Activated CD4-positive, alpha-beta T cell treated with anti-CD3 and anti-CD28 coated beads for 24 hours (primary cell): ENCODE results near the gene ELK1.

Source experiments
- DNase-seq, 2 donors: peaks; one replicate each; pipeline ENCODE4 v3.0.0-alpha.2; 2020; ENCODE audit warnings: low read depth in 2 of 2

Gene ELK1

DNA sequence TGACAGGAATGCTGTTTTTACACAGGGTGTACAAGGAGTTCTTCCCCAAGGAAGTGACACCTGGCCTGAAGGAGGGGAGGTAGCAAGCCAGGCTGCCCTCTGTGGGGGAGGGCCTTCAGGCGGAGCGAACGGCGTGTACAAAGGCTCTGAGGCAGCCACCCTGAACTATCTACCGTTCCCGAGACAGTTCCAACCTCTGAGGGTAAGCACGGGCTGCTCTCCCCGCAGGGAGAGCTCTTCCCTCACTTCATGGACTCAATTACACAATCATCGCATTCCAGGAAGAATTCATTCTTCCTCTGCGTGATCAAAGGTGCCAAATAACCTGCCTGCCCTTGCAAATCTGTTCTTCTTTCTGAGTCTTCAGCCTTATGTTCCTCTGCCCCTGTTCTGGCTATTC, 4.8 kb downstream of the ELK1 start:
- no peak for DNase-seq

DNA sequence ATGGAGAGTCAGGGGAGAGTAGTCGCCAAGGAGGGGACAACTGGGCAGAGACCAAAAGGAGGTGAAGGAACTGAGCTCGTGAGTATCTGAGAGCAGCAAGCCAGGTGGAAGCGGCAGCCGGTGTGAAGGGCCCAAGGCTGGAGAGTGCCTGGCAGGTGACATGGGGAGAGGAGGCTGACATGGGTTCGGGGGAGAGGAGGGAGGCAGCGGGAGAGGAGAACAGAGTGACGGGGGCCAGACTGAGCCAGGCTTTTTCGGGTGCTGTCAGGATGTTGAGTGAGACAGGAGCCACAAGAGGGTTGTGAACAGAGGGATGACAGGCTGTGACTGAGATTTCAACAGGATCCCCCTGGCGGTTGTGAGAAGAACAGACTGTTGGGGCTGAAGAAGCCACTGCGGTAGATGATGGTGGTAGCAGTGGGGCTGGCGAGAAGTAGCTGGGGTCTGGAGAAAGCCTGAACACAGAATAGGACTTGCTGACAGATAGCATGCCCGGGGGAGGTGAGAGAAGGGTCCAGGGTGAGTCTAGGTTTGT, 5.7 kb downstream of the ELK1 start:
- DNase-seq, result no peak

DNA sequence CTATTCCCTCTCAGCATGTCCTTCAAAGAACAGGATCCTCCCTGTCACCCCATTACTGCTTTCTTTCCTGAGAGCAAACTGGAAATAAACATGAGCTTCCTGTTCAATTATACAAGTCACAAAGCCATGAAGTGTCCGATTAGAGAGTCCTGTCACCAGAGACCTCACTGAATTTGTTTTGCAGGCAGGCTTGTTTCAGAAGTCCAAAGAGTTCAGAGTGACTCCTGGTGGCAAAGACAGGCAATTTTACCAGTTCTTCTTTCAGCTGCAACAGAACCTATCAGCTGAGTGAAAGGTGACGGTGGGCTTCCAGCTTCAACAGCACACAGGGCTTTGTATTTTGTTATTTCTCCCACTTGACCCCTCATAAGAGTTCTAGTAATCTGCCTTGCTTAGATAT, 6.4 kb downstream of the ELK1 start:
- DNase-seq, result no peak

DNA sequence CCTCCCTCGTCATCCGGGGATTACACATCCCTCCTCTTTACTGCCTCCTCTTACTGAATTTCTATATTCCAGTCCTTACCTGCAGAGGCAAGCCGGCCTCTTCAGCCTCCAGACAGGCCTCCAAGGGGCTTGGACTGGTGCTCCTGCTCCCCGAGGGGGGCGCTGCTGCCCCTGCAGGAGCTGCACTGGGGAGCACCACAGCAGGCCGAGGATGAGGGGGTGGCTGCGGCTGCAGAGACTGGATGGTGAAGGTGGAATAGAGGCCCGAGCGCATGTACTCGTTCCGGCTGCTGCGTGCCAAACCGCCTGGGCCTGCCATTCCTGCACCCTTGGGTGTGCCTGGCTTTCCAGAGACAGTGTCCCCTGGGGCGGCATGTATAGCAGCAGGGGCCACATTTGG, 11.5 kb downstream of the ELK1 start:
- DNase-seq, result no peak

DNA sequence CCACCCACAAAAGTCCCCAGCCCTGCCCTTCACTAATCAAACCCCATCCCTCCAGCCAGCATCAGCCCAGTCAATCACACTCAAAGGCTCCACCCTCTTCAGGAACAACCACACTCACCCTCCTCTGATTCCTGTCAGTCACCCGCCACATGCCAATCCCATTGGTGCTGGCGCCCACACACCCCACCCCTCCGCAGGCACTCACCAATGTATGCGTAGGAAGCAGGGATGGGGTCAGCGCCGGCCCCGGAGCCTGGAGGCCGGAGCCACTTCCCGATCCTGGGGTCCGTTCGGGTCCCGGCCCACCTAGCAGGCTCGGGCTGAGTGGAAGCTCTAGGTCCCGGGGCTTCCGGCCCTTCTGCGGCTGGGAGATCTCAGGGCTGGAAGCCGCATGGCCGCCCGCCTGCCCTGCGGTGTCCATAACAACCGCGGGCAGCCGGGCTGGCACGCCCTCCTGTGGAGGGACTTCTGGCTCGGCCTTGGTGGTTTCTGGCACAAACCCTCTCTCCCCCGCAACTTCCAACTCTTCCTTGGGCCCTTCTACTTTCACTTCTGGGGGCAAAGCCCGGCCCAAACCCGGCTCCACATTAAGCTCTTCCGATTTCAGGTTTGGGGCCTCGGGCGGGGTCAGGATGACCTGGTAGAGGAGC, 12.7 kb downstream of the ELK1 start:
- DNase-seq, result no peak

DNA sequence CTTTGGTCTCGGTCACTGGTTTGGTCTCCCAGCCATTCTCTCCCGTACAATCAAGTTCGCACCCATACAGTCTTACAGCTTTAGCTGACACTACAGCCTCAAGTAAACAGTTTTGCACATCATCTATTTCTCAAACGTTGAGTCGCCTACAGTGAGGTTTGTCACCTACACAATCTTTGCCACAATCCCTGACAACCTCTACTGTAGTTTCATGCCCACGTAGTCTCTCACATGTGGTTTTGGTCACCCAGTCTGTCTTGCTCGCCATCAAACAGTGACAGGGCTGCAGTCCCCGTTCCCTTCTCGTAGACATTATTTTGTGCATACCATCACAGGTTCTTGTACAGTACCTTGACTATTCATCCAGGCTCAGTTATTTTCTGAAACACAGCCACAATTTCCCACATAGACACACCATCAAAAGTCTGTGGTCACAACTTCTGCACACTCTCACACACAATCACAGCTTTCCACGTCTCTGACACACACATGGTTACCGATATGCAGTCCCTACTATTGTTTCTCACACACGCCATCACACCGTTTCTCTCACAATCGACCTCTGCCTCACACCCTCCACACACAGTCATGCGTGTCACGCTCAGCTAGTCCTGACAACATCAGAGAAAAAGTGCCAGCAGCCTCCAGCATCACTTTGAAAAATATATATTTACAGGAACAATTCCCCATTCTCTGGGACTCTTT, 15.3 kb downstream of the ELK1 start:
- DNase-seq, result no peak

DNA sequence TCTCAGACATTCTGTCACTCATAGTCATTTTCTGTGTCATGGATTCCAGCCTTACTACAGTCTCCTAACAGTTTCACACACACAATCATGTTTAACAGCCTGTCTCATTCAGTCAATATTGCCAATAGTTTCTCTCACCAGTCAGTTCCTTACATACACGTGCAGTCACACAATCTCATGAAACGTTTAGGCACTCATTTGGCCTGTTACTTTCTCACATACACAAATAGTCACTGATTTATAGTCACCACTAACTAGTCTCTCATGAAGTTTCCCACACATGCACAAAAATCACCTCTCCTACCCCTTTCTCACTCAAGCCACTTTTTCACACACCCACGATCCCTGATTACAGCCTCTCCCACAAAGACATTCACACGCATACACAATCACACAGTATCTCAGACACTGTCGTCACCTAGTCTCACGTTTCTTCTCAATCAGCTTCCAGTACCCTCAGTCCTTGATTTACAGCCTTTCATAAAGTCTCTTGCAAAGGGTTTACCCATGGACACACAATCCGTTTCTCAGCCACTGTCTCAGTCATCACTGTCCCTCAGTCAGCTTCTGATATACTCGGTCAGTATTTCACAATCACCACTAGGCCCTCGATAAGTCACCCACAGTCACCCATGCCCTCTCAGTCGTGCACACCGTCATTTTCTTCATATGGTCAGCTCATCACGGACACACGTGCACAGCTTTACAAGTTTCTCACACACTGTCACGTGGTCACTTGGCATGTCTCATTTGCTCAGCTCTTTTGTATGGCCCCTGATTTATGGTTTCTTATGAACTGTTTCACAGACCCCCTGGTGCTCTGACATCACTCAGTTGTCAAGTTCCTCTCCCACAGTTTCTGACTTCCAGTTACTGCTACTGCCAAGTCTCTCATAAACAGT, 16.4 kb downstream of the ELK1 start:
- DNase-seq, result no peak

DNA sequence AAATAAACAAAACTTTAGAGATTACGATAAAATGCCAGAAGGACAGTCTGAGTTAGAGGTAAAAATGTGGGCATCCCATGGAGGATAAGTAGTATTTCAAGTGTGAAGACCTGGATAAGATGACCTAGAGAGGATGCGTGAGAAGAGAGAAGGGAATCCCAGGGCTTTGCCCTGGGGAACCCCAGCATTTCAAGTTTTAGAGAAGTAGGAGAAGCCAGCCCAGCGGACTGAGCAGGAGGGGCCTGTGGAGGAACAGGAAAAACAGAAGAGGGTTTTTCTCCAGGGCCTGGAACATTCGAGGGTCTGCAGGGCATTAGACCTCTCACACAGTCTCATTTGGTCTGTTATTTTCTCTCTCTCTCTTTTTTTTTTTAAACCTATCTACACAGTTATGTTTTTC, 17.7 kb downstream of the ELK1 start:
- no peak for DNase-seq

DNA sequence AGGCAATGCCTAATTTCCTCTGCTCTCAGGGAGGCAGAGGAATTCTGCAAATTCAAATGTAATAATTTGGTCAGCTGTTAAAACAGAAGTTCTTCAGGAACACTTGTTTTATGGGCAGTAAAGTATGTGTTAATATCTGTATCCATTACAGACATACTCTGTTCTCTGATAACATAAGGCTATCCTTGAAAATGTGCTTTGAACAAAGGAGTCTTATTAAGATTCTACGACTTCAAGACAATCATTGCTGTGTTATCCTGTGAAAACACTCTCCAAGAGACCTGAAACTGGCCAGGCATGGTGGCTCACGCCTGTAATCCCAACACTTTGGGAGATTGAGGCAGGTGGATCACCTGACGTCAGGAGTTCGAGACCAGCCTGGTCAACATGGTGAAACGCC, 18.7 kb downstream of the ELK1 start:
- DNase-seq, result no peak

DNA sequence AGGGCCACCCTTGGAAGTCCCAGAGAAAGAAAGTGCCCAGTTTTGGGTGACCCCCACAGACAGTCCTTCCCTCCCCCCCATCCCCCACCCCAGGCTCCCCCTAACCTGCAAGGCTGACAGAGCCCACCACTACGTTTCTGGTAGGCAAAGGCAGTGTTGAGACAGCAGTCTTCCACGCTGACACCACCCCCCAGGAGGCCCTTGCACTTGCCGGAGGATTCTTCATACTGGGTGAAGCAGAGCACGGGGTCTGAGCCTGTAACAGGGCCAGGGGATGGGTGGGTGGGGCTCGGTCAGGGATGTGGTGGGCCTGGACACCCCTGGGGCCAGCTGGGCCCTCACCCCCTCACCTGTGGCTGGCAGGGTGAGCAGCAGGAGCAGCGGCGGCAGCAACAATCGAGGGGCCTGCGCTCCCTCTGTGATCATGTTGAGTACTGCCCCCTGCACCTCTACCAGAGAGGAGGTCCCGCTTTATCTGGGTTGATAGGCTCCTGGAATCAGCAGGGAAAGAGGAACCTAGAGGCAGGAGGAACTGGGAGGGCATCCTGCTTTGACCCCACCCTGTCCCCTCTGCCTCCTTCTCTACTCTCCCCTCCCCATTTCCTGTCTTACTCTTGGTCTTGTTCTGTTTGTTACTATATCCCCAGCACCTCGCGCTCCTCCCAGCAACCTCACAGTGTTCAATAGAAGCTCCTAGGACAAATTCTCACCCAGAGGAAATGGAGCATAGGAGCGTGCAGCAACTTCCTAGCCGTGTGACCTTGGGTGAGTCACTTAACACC, 20.8 kb downstream of the ELK1 start, which contains the start of gene CFP:
CFP (minus strand) TSS at position 512 of the 782 bp plus-strand sequence; CDS start at position 426, 86 bp downstream.
- DNase-seq, result no peak

DNA sequence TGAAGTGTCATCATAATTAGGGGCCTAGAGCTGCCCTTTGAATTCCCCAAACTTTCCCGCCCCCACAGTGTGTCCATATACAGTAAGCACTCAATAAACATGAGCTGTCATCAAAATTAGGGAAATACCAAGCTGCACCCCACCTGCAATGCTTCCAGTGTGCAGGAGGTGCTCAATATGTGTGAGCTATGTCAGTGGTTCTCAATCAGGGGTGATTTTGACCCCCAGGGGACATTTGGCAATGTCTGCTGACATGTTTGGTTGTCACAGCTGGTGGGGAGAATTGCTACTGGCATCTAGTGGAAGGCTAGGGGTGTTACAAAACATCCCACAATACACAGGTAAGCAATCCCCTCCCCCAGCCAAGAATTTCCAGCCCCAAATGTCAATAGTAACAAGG, 21.4 kb downstream of the ELK1 start:
- no peak for DNase-seq

DNA sequence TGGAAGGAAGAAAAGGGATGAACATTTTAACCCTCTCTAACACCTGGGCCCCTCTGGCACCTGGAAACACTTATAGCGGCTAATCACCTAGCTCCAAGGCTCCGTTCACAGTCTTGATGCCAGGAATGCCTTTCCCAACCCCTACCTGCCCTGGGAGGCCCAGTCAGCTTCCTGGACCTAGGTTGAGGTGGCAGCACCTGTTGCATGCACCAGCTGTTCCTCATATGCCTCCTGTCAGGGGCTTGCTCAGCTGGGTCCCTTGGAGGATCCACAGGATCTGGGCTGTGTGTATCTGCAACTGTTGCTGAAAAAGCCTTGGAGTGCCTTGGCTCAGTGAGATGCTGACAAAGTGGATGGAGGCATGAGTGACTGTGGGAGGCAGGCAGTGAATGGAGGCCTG, 25.0 kb downstream of the ELK1 start:
- no peak for DNase-seq

DNA sequence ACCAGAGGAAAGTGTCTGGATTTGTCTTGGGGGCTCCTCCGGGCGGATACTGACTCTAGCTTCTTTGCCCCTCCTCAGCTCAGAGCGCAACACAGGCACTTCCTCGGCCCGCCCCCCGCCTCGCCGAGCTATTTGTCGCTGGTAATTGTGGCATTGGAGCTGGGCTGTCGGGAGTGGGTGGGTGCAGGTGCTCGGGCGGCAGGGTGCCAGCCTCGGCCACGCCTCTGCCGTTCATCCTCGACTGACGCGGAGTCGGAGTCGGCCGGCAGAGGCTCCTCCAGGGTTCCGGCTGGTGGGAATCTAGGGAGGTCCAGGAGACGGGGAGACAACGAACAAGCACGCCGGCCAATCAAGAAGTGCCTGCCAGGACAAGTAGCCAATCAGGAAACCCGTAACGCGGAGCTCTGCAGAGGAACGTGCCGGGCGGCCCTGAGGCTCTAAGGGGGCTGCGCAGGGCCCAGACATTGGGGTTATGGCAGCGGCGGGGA, 26.8 kb downstream of the ELK1 start:
- DNase-seq, result no peak

DNA sequence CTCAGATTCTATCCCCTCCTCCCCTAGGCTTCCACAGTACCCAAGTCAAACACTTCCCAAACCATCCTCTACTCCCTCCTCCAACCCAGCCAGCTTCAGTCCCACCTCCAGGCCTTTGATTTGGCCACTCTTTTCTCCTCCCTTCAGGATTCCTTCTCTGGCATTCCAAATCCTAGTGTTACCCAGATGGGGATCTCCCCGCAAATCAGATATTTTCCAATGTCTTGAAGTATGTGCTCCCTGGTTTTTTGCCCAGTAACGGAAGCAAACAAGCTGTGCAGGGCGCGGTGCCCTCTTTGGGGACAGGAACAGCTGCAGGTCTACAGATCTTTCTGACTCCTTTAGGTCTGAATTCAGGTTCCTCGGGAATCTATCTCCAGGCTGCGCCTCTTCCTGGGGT, 28.5 kb downstream of the ELK1 start:
- DNase-seq, result no peak

DNA sequence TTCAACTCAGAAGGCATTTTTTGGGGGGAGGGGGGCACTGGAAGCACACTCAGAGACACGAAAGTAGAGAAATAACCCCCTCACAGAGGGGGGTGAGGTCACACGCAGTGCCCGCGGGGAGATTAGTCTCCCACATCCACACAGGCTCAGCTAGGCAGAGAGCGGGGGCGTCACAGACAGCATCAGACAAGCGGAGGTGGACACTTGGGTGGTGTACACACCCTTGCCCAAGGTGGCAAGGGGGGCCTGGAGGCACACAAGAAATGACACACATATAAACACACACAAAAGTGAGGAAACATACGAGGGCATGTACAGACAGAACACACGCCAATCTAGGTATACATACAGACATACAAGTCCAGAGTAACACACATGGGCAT, 30.1 kb downstream of the ELK1 start:
- DNase-seq, result no peak

DNA sequence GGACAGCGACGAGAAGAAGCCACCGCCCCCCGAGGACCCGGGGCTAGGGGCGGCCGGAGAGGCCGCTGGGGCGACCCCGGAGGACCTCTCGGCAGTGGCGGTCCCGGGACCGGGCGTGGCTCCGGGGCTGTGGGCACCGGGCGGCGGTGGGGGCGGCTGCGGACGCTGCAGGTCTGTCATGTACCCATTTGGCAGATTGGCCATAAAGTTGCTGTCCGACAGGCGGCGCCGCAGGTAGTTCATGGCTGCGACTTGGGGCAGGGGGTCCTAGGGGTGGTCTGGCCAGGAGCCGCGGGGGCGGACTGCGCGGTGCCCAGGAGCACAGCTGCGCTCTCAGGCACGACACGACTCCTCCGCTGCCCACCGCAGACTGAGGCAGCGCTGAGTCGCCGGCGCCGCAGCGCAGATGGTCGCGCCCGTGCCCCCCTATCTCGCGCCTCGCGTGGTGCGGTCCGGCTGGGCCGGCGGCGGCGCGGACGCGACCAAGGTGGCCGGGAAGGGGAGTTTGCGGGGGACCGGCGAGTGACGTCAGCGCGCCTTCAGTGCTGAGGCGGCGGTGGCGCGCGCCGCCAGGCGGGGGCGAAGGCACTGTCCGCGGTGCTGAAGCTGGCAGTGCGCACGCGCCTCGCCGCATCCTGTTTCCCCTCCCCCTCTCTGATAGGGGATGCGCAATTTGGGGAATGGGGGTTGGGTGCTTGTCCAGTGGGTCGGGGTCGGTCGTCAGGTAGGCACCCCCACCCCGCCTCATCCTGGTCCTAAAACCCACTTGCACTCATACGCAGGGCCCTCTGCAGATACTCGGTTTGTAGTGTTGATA, 30.7 kb downstream of the ELK1 start, which contains the start of gene SYN1:
SYN1 (minus strand) TSS at position 372 of the 817 bp plus-strand sequence; CDS start at position 243, 129 bp downstream.
- peak; percentile 60 to 63 for DNase-seq

DNA sequence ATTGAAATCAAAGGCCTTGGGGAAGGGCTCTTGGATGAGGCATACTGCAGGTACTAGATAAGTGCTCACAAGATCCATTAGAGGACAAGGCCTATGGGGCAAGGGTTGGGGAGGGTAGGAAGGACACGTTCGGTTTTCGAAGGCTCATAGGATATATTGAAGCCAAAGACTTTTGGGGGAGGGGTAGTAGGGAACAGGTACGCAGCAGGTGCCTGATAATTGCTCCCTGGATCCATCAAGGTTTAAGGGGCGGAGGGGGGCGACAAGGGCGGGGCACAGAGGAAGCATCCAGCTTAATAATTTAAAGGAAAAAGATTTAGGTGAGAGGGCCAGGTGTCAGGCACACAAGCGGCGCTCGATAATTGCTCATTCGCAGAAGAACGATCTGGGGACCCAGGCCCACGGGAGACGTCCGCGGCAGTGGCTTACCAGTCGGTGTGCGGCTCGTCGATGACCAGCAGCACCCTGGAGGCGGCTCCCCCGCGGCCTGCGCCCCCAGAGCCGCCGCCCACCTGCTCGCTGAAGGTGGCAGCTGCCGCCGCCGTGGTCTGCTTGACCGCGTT, 31.4 kb downstream of the ELK1 start:
- no peak for DNase-seq

DNA sequence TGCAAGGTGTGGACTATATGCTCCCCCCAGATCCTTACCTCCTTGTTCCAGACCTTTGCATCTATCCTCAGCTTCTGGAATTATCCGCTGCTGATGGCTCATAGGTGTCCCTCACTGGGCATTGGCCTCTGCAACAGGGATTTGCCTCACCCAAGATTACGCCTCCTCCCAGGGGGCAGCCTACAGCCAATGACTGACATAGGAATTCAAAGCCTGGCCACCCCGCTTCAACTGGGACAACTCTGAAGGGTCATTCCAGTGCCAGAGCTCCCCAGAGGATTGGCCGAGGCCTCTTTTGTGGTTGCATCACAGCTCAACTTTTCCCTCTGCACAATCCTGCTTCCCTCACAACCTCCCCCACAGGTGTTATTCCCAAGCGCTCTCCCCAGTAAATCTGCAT, 35.7 kb downstream of the ELK1 start:
- no peak for DNase-seq

DNA sequence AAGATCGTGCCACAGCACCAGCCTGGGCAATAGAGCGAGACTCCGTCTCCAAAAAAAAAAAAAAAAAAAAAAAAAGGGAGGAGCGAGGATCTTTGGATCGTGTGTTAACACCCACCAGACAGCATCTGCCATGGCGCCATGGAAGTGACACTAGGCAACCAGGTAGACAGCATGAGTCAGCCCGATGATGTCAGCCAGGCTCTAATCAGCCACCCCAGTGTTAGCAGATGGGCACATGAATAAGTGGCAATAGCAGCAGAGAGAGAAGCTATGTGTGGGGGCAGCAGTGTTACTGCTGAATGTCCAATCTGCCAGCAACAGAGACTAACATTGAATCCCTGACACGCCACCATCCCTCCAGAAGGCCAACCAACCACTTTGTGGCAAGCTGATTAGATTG, 37.3 kb downstream of the ELK1 start:
- no peak for DNase-seq

DNA sequence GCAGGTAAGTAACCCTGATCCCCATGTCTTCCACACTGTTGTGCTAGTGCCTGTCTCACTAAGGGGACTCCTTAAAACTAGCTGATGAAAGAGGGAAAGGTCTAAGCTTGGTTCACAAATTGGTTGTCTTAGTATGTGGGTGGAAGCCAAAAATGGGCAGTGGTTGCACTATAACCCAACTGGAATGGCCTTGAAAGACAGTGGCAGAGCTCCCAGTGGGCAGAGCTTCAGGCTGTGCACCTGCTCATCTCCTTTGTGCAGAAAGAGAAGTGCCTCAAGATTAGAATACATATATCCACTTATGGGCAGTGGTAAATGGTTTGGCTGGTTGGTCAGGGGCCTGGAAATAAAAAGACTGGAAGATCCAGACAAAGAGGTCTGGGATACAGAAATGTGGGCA, 37.9 kb downstream of the ELK1 start:
- DNase-seq, result no peak
